Inferior parietal cortex (tissue), 1 donor: ENCODE results near the gene MTOR.
"Not testable (repeated sequence)": the region's sequence is repeated elsewhere in the genome, so short reads cannot be mapped to it uniquely, and the experiment has no call there.

ENCODE experiments used
- DNase-seq: peaks from one replicate; pipeline ENCODE4 v3.0.0-alpha.2; 2016; ENCODE audit errors: extremely low spot score

MTOR gene

GRCh38 chr1:11180342-11180744 lies 82.0 kb downstream of the MTOR start:
- no peak for DNase-seq

- DNase-seq = not testable (repeated sequence)
Observed at GRCh38 chr1:11179749-11180148, 82.6 kb downstream of the MTOR start.

GRCh38 chr1:11179125-11179524 lies 83.2 kb downstream of the MTOR start:
- DNase-seq = peak; percentile 66

- DNase-seq = no peak
Observed at GRCh38 chr1:11178021-11179015, 84.0 kb downstream of the MTOR start.

- no peak for DNase-seq
Observed at GRCh38 chr1:11176081-11176706, 86.2 kb downstream of the MTOR start.

GRCh38 chr1:11175461-11175860 lies 86.9 kb downstream of the MTOR start:
- DNase-seq = no peak

- DNase-seq = no peak
Observed at GRCh38 chr1:11174261-11174942, 87.9 kb downstream of the MTOR start.

- DNase-seq = no peak
Observed at GRCh38 chr1:11170102-11170501, 92.2 kb downstream of the MTOR start.

GRCh38 chr1:11169202-11169601 lies 93.1 kb downstream of the MTOR start:
- DNase-seq = no peak

GRCh38 chr1:11168731-11169130 lies 93.6 kb downstream of the MTOR start:
- DNase-seq = no peak

- DNase-seq = not testable (repeated sequence)
Observed at GRCh38 chr1:11166744-11167143, 95.6 kb downstream of the MTOR start.

GRCh38 chr1:11162752-11163151 lies 99.6 kb downstream of the MTOR start:
- not testable (repeated sequence) for DNase-seq

GRCh38 chr1:11158720-11159321 lies 103.5 kb downstream of the MTOR start:
- no peak for DNase-seq

- no peak for DNase-seq
Observed at GRCh38 chr1:11158291-11158690, 104.1 kb downstream of the MTOR start.

GRCh38 chr1:11157867-11158266 lies 104.5 kb downstream of the MTOR start:
- no peak for DNase-seq

GRCh38 chr1:11157394-11157793 lies 105.0 kb downstream of the MTOR start:
- no peak for DNase-seq

GRCh38 chr1:11156963-11157362 lies 105.4 kb downstream of the MTOR start:
- no peak for DNase-seq

GRCh38 chr1:11156441-11156840 lies 105.9 kb downstream of the MTOR start:
- no peak for DNase-seq

- no peak for DNase-seq
Observed at GRCh38 chr1:11153184-11153583, 109.2 kb downstream of the MTOR start.

GRCh38 chr1:11152755-11153154 lies 109.6 kb downstream of the MTOR start:
- DNase-seq = no peak

- no peak for DNase-seq
Observed at GRCh38 chr1:11151826-11152612, 110.3 kb downstream of the MTOR start.
